Heart right ventricle (tissue), 16 donors: ENCODE results near the gene BRD4. TPM values are rescaled to one million over a fixed set of nuclear protein-coding genes. Genes with fewer than 3 reads are reported as not detected.

Source experiments
- ATAC-seq, 8 donors: fragments of 200-7000 bp; cut with Tn5 transposase; one replicate each; pipeline ENCODE4 v1.9.1; 2020; ENCODE audit warnings: mild to moderate bottlenecking in 8 of 8, moderate library complexity in 8 of 8, moderate number of reproducible peaks in 1 of 8
- DNase-seq, 2 donors: peaks; one replicate each; pipeline ENCODE4 v3.0.0-alpha.2; 2020
- H3K27ac ChIP-seq, 10 donors: fragments of 200-600 bp; sonication (generic) in 2 of 10; one replicate each; pipeline versions ENCODE4 v1.5.0 to v1.8.0; 2020 to 2022; ENCODE audit warnings: mild to moderate bottlenecking in 3 of 10
- H3K27me3 ChIP-seq, 7 donors: fragments of 200-600 bp; one replicate each; pipeline ENCODE4 v1.8.0; 2021 to 2022; ENCODE audit warnings: mild to moderate bottlenecking in 2 of 7
- H3K36me3 ChIP-seq, 9 donors: fragments of 200-600 bp; sonication (generic) in 1 of 9; one replicate each; pipeline versions ENCODE4 v1.5.0 to v1.8.0; 2020 to 2022; ENCODE audit warnings: mild to moderate bottlenecking in 2 of 9
- H3K4me1 ChIP-seq, 9 donors: fragments of 200-600 bp; sonication (generic) in 1 of 9; one replicate each; pipeline versions ENCODE4 v1.5.0 to v1.8.0; 2020 to 2022; ENCODE audit warnings: mild to moderate bottlenecking in 4 of 9
- H3K4me3 ChIP-seq, 10 donors: fragments of 200-600 bp; sonication (generic) in 2 of 10; one replicate each; pipeline versions ENCODE4 v1.5.0 to v1.8.0; 2020 to 2022; ENCODE audit warnings: mild to moderate bottlenecking in 7 of 10, moderate library complexity in 2 of 10
- H3K9me3 ChIP-seq, 11 donors: fragments of 200-600 bp in 10 of 11; sonication (generic) in 2 of 11; one replicate each; pipeline versions ENCODE4 v1.5.0 to v1.8.0; 2013 to 2022; ENCODE audit warnings: mild to moderate bottlenecking in 2 of 11, control low read depth in 1 of 11, moderate library complexity in 1 of 11
- WGBS, 2 donors: extraction: QIAGEN DNeasy Blood & Tissue Kit; methylation state at CpG; one replicate each; pipeline ENCODE4 v1.1.7; 2013; ENCODE audit warnings: inconsistent platforms in 1 of 2; 5-methylcytosine and 5-hydroxymethylcytosine counted together
- intact Hi-C, 10 donors: fragments of 100-400 bp; cut with DNase I; formaldehyde crosslinking; loops; one replicate each; pipeline versions ENCODE4 v1.11.1 to v1.14.2; 2022
- polyA plus RNA-seq, 2 donors: library from polyadenylated mRNA; stranded (reverse); fragments of 200-250 nt; gene quantifications; one replicate each; pipeline ENCODE4 v1.2.3, GENCODE V29; 2013
- total RNA-seq, 10 donors: library from RNA; stranded (reverse); fragmentation: NEBNext Ultra II Directional in 3 of 10; extraction: Animal tissue kit (Norgen Biotek cat#: 25700) in 3 of 10; gene quantifications; one replicate each; pipeline versions ENCODE4 v1.2.1 to v1.2.4, GENCODE V29; 2021 to 2023
- TF ChIP-seq, protein P1 (sequence below), 9 donors: fragments of 200-600 bp; sonication (generic) in 2 of 9; IDR thresholded peaks; one replicate each; pipeline versions ENCODE4 v1.5.0 to v1.8.0; 2021 to 2022; ENCODE audit warnings: antibody characterized with exemption in 9 of 9, mild to moderate bottlenecking in 5 of 9, moderate library complexity in 1 of 9
- donor health status: Arrhythmogenic right ventricular cardiomyopathy.
- donor health status: ischemic (EF 13 %, LVEDD 7.1; RV severe dilation, severe dysfunction).
- donor health status: healthy with polysubstance abuse.
- donor health status: DM: no; HTN: yes; CAD: no.
- donor health status: DM: no; HTN: no; CAD: no.
- donor health status: ischemic (EF 25% LVEDD 6.9; RV normal size, moderate dysfunction).
- donor health status: ischemic (EF 25% LVEDD 5.7; RV mildly dilated, moderate dysfunction).
- donor health status: healthy.
- donor health status: DM: yes; HTN: yes; CAD: no.
- donor health status: Ischemic cardiomyopathy.
- donor health status: ischemic (EF 35%, LVEDD 5.7; RV mildly dilated, moderate dysfunction).
- donor health status: nonischemic (EF 11% LVEDD 7.7; RV severe dilation, severe dysfunction).
- donor health status: DM: yes; HTN: yes; CAD: no.
- donor health status: PGD.
- donor health status: ischemic (EF 29% LVEDD 5.4; RV normal size, mild dysfunction).
- donor health status: nonischemic (EF 23%, LVEDD 6.1; RV moderate dilation, normal function).

Gene BRD4
- total and polyA plus RNA-seq, 12 donors = 31.2 to 85.1 (median 53.6) TPM

GRCh38 chr19:15198951-15199660 is 133.2 kb downstream of the BRD4 start:
- no peak for ATAC-seq
- intact Hi-C loops = loop anchor here in 1 of 10 donors (5.0 kb wide), 1 partner anchor 53 kb away; no protein-coding TSS in a partner anchor
- H3K4me1 ChIP-seq = peaks cover 0 to 42% (median 12%) of the 10 kb centered on the region in 9 donors
- H3K36me3 ChIP-seq = peaks cover 0 to 7% (median 0%) of the 10 kb centered on the region in 9 donors
- H3K4me3 ChIP-seq = peak overlapping the region; percentile 28 to 66 (median 54)
- TF ChIP-seq, protein P1, sequence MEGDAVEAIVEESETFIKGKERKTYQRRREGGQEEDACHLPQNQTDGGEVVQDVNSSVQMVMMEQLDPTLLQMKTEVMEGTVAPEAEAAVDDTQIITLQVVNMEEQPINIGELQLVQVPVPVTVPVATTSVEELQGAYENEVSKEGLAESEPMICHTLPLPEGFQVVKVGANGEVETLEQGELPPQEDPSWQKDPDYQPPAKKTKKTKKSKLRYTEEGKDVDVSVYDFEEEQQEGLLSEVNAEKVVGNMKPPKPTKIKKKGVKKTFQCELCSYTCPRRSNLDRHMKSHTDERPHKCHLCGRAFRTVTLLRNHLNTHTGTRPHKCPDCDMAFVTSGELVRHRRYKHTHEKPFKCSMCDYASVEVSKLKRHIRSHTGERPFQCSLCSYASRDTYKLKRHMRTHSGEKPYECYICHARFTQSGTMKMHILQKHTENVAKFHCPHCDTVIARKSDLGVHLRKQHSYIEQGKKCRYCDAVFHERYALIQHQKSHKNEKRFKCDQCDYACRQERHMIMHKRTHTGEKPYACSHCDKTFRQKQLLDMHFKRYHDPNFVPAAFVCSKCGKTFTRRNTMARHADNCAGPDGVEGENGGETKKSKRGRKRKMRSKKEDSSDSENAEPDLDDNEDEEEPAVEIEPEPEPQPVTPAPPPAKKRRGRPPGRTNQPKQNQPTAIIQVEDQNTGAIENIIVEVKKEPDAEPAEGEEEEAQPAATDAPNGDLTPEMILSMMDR (IDR thresholded peaks at IDR 0.05) = no peak
- WGBS, 2 donors = 72 to 73% methylated on average over 15 of the region's 15 CpGs
- H3K9me3 ChIP-seq = no peaks in the 10 kb centered on the region
- peaks cover 5 to 84% (median 66%) of the 10 kb centered on the region in 7 donors for H3K27me3 ChIP-seq
- DNase-seq = no peak
- H3K27ac ChIP-seq = peak overlapping the region in 8 of 10 donors; percentile 1 to 88 (median 82)

GRCh38 chr19:15197942-15198341 is 134.4 kb downstream of the BRD4 start:
- intact Hi-C loops = loop anchor here in 1 of 10 donors (5.0 kb wide), 1 partner anchor 54 kb away; no protein-coding TSS in a partner anchor
- 34 to 45% methylated on average over 8 of the region's 8 CpGs for WGBS, 2 donors
- TF ChIP-seq, protein P1 (IDR thresholded peaks at IDR 0.05) = no peak
- Histone ChIP-seq H3K27ac (peak overlapping the region in 8 of 10 donors; percentile 1 to 88 (median 60)), H3K36me3 (peaks cover 0 to 13% (median 0%) of the 10 kb centered on the region in 9 donors), H3K9me3 (no peaks in the 10 kb centered on the region), H3K4me1 (peaks cover 0 to 42% (median 14%) of the 10 kb centered on the region in 9 donors), H3K27me3 (peaks cover 5 to 95% (median 69%) of the 10 kb centered on the region in 7 donors), H3K4me3 (peak overlapping the region in 8 of 10 donors; percentile 30 to 66 (median 56))
- DNase-seq (no peak), ATAC-seq (no peak)

GRCh38 chr19:15197275-15197941 is 134.9 kb downstream of the BRD4 start:
- ATAC-seq (peak in 1 of 8 donors; percentile 7), DNase-seq (peak in 1 of 2 donors; percentile 40)
- intact Hi-C loops = loop anchor here in 1 of 10 donors (5.0 kb wide), 1 partner anchor 55 kb away; no protein-coding TSS in a partner anchor
- Histone ChIP-seq H3K4me3 (peak overlapping the region in 8 of 10 donors; percentile 30 to 66 (median 56)), H3K4me1 (peaks cover 0 to 42% (median 14%) of the 10 kb centered on the region in 9 donors), H3K9me3 (no peaks in the 10 kb centered on the region), H3K36me3 (peaks cover 0 to 18% (median 0%) of the 10 kb centered on the region in 9 donors), H3K27ac (peak overlapping the region in 6 of 10 donors; percentile 34 to 88 (median 72)), H3K27me3 (peaks cover 5 to 91% (median 63%) of the 10 kb centered on the region in 7 donors)
- TF ChIP-seq, protein P1 (IDR thresholded peaks at IDR 0.05) = no peak
- WGBS, 2 donors = 24 to 25% methylated on average over 11 to 14 of the region's 14 CpGs
